NCI-H1092 (cell line): Measurements from ENCODE around the gene USP25.

Experiments used
- DNase-seq: peaks from one replicate; lab custom pipeline; 2025; lab: John Stamatoyannopoulos, UW

Gene USP25

DNA sequence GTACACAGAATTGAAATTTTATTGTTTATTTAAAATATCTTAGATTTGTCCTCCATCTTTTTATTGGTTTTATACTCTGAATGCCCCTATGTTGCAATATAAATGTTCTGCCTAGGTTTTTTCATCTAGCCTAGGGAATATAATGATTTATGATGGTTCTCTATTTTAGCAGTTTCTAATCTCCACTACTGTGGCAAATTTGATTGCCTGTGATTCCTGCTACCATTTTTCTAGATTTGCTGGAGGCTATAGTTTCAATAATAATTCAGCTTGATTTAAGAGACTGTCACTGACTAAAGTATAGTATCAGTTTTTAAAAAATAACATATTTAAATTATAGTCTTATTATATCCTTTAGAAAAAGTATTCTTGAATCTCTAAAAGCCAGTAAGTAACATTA is 90.5 kb downstream of the USP25 start:
- no peak for DNase-seq

DNA sequence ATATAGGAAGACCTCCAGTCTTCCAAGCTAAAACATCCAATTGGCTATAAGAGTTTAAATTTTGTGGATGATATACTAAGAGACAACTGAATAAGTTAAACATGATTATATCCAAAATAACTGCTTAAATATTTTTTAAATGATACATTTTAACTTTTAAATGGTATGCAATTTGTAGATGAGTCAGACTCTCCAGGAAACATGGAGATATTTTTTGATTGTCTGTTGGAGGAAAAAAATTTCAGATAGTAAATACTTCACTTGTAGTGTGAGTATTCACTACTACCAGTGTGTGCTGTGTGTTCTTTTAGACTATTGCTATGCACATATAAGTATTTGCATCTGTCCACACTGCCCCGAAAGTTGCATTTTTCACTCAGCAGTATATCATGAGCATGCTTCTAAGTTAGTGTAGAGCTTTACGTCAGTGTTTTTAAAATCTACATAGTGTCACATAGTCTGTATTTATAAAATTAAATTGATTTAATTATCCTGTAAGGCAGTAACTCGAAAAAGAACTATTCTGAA is 91.1 kb downstream of the USP25 start:
- DNase-seq = no peak

DNA sequence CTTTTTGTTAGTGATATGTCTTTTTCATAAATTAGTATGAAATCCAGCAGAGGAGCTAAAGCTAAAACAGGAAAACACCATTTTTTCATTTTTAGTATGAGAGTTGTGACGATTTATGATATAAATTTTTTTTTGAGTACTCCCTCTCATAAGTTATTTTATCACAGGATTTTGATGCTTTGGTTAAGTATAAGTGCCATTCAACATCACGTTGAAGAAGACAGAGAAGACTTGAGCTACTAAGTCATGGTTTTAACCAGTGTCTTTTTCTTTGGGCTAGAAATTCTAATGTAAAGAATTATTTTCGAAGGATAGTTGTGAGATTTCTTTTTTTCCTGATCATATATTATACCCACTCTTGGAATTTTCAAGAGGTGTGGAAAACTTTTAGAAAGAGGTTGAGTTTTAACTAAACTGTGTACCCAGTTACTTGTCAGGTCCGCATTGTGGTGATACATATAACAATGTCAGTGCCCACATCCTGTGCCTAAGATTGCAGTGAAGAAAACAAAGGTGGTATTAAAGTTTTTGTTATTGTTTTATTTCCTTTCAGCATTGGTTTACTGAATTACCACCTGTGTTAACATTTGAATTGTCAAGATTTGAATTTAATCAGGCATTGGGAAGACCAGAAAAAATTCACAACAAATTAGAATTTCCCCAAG is 93.8 kb downstream of the USP25 start:
- no peak for DNase-seq

DNA sequence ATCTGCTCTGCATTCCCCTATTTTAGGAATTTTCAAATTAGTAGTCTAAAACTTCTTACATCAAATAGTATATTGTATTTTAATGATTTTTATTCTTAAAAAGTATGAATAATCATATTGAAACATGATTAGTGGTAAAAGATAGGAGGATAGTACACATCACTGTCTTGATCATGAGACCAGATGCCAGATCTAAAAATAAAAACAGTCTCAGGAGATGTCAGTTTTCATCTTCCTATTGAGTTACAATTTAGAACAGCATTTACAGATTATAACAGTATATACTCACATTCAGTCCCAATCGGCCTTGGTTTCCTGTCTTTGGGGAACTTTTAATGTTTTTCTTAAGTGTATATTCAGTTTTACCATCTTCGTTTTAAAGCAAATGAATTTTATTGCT is 95.9 kb downstream of the USP25 start:
- no peak for DNase-seq

DNA sequence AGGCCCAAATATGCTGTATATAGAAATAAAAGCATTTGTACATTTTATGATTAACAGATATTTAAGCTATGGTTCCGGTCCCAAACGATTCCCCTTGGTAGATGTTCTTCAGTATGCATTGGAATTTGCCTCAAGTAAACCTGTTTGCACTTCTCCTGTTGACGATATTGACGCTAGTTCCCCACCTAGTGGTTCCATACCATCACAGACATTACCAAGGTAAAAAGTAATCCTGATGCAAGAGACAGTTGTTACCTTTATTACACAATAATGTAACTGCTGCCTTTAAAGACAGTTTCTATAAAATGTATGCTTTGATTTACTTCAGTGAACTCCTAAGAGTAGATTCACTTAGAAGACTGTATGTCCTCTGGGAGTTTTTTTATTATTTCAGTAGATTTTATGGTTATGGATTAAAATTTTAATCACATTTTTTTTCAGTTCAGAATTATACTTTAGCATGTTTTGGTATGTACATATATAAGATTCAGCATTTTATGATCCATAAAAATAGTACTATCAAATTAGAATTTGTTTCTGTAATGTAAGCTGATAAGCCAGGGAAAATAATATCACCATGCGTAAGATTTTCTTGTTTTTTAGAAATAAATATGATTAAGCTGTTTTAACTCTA is 96.5 kb downstream of the USP25 start:
- DNase-seq = no peak

DNA sequence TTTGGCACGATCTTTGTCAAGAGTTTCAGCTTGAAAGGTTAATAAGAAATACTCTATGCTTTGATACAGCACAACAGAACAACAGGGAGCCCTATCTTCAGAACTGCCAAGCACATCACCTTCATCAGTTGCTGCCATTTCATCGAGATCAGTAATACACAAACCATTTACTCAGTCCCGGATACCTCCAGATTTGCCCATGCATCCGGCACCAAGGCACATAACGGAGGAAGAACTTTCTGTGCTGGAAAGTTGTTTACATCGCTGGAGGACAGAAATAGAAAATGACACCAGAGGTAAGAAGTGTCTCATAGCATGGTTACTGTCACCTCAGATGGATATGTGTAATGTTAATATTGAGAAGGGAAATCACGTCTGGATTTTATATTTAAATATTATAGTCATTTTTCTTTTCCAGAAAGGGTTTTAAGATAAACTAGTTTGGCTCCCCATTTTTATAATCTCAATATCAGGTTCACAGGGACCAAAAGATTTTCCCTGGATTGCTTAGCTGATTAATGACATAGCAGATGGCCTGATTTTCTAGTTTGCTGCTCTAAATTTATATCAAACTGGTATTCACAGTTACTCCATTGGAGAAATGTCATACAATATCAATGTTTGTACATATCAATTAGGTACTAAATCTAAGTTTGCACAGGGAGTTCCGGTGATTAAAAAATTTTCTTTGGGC is 97.3 kb downstream of the USP25 start:
- no peak for DNase-seq

DNA sequence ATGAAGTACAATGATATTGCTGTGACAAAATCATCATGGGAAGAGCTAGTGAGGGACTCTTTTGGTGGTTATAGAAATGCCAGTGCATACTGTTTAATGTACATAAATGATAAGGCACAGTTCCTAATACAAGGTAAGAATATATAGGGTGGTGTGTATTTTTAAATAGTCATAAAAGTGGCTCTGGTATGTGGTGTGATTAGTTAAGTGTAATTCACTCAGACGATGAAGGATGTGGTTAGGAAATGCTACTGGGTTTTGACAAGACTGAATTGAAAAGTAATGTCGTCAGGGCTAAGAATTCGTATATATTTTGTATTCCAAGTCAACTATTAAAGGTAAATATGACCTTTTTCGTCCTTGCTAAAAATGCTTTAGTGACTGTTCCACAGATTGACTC is 101.7 kb downstream of the USP25 start:
- no peak for DNase-seq

DNA sequence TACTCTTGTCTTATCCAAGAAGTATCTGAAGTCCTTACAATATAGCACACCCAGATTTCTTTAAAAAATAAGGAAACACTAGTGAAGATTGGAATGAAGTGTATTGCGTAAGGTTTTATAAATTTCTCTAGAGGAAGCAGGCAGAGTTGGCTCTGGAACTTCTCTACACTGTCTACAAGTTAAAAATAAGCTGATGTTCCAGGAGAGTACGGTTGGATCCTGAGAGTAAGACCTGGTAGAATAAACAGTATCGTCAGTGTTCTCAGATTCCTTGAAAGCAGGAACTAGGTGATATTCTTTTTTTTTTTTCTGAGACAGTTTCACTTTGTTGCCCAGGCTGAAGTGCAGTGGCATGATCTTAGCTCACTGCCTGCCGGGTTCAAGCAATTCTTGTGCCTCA is 107.9 kb downstream of the USP25 start:
- no peak for DNase-seq

DNA sequence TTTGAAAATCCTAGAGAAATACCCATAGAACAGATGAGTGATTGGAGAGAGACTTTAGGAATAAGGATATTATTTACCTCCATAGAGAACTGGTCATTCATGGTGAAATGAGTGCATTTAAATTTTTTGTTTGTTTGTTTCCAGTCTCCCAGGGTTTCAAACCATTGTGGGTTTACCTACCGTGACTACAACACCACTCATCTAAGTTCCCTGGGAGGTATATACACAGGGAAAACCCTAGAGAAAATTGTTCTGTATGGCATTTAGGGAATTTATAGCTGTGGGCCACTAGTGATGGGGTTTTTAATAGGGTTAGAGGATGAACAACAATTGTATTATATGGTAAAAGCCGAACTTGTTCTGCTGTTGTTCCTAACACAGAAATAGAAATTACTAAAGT is 109.2 kb downstream of the USP25 start:
- no peak for DNase-seq

DNA sequence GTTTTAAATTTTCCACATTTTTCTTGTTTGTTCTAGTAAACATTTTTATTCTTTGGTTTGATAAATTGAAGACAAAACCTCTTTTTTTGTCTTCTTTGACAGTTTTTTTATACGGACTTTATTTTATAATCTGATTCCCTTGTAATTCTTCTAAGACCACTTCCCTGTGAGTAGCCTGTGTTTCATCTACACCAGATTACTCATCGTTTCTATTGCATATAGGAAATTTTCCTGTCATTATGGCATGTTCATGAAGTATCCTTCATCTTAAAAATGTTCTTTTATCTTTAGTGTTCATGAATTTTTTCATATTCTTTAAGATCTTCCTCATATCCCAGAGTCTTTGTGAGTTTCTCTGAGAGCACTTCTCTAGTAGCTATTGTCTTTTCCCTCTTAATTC is 109.8 kb downstream of the USP25 start:
- no peak for DNase-seq

DNA sequence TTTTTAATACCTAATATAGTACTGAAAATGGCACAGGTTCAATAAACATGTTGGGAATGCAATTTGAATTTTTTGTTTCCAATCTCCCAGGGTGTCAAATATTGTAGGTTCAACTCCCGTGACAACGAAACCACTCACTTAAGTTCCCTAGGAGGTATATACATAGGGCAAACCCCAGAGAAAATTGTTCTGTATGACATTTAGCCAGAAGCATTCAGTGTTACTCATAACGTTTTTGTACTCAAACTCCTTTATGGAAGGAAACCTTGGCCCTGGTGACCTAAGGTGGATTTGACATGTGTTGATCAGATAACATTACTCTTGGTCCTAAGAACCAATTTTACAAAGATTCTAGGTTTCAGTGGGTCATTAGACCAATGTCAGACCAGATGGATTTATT is 110.6 kb downstream of the USP25 start:
- DNase-seq = no peak

DNA sequence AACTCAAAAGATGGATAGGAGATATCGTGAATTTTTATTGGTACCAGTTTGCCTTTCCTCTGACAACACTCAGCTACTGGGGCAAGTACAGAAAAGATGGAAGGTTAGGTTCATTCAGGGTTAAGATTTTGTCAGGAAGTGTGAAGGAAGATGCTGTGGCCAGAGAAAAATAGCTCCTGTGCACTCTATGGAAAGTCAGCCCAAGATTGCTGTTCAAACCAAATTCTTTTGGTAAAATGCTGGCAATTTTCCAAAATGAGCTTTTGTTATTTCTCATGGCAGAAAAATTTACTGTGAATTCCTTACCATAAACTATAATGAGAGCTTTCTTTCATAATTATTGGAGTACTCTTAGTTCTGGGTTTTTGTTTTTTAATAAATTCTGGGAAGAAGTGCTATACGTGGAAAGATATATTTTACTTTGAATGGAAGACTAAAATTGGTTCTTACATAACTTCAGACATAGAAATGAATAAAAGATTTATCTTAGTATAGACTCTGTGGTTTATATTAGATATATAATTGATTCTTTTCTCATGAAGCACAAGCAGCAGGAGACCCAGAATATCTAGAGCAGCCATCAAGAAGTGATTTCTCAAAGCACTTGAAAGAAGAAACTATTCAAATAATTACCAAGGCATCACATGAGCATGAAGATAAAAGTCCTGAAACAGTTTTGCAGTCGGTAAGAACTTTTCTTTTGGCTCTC is 112.2 kb downstream of the USP25 start:
- DNase-seq = no peak

DNA sequence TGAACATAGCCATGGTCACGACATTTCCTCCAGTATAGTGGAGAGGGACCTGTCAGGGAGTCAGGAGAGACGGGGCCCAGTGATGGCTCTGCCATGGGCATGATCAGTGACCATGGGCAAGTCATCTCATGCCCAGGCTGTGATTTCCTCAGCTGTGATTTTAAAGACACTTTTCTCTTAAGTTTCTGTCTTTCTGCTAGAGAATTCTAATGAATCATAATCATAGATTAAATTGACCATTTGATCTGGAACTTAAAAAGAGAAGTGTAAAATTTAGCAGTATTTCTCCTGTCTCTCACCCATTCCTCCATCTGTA is 112.7 kb downstream of the USP25 start:
- DNase-seq = no peak

DNA sequence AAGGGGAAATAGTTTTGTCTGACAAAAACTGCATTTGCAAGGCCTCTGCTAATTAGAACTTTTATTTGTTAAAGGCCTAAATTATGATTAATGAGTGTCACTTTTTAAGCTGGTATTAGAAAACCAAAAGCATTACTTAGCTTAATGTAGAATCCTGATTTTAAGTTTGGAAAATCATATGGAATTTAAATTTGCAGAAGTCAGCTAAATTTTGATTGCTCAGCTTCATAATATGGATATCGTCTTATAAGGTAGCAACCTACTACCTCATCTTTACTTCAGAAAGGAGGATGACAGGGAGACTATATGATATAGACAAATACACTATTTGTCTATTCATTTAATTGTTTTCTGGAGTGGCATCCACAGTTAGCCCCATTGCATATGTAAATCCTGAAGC is 114.0 kb downstream of the USP25 start:
- DNase-seq = no peak

DNA sequence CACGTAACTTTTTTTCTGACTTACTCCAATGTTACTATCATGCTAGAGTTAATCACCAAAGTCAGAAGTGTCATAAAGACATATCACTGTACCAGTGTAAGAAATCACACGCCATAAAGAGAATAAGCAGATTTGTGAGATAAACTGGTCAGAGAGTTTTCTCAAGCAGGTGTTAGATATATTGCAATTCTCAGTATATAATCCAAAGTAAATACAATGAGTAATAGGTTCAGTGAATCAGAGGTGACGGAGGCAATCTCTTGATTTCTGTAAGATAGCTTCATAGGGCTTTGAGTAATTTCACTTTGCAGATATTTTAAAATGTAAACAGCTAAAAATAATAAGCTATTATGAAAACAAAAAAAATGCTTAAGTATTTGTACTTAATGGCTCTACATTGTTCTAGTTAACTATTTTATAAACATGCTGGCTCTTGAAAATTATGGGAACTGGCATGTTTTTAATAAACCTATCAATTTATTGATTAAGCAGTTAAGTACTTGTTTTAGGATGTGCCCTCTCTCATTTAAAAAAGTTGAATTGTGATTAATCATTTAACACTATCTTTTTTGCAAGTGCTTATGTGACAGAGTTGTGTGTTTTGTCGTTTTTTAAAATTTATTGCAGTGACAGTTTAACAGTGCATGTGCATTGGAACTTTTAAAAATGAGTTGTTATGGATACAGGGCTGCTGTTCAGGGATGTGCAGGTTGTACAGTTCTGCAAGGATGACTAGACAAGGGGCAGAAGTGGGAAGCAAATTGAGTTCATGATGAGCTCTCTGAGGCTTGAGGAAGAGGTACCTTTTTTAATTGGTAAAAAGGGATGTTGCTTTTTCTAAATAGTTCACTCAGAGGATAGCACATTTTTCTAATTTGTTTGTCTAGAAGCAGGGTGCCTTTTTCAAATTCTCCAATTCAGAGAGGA is 119.1 kb downstream of the USP25 start:
- no peak for DNase-seq

DNA sequence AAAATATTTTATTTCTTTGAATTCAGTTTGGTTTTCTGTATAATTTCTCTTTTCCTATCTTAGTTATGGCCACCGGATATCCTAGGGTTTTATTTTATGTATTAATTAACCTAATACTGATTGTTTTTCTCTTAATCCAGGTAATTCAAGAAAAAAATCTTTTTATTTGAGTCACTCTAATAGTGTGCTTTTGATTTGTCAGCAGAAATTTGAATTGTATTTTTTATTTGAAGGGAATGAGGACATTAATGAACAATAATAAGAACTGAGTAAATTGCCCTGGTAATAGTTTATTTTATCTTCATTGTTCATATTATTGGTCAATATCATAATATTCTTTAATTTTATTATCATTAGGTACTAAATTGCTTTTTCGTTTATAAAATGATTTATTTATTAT is 120.1 kb downstream of the USP25 start:
- no peak for DNase-seq

DNA sequence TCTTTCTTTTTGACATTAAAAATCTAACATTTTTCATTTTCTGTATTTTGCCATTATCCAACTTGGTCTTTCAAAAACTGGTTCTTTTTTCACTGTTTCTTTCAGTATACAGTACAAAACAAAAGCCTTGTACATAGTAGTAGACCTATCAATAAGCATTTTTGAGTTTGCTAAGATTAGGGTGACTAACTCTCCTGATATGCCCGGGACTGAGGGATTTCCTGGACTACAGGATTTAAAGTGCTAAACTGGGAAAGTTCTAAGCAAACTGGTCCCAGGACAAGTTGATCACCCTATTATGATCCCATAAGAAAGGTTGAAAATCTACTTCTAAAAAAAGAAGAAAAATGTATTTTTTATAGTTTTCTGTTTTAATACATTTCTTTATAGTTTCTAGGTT is 120.9 kb downstream of the USP25 start:
- DNase-seq = no peak

DNA sequence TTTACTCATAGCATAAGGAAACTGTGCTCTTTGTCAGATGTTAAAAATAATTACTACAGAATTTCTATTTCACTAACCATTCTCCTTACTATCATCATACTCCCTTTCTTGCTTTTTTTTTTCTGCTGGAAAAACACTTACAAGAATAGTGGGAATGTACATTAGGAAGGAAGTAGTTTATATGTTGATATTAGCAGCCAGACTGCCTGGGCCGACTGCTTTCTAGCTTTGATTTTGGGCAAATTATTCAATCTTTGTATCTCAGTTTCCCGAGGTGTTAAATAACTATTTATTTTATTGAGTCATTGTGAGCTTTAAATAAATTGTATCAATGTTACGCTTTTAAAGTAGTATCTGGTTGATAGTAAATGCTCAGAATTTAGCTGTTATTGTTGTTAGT is 122.4 kb downstream of the USP25 start:
- DNase-seq = no peak

DNA sequence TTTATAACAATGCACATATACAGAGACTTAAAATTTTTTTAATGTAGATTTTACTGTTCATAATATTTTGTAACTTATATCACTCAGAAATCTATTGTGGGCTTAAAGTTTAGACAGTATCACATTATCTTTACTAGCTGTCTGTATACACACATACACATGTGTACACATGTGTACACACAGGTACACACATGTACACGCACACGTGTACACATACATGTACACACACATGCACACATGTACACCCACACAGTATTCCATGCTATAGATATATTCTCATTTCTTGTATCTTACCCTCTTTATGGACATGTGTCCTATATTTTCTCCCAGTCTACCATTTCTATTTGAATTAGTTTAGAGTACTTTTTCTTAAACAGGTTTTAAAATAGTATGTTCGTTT is 123.3 kb downstream of the USP25 start:
- DNase-seq = no peak

DNA sequence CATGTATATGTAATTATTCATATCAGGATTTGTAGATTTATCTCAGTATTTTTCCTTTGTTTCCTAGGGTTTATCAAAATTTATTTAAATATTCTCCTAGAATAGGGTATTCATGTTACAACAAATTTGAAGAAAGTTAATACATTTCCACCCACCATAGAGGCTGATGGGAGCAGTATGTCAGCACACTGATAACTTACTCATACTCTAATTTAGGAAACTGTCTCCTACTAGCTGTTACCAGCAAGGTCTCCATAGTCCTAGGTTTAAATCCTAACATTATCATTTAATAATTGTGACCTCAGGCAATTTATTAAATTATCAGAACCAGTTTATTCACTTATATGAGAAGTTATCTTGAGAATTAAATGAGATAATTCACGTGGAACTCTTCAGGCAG is 127.0 kb downstream of the USP25 start:
- DNase-seq = no peak

DNA sequence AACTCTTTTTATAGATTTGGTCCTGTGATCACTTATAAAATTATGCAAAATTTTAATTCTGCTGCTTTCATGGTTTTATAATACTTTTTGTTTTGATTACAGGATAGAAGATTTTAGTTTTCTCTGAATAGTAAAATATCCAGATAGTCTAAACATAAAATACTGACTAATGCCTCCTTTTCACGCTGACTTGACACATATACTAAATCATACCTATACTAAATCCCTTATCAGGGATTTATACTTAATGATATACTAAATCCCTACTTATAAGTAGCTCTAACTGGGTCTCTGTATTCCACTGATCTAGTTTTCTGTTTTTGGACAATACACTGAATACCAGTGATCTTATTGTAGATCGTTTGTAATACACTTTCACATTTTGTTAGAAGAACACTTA is 128.0 kb downstream of the USP25 start:
- DNase-seq = no peak

DNA sequence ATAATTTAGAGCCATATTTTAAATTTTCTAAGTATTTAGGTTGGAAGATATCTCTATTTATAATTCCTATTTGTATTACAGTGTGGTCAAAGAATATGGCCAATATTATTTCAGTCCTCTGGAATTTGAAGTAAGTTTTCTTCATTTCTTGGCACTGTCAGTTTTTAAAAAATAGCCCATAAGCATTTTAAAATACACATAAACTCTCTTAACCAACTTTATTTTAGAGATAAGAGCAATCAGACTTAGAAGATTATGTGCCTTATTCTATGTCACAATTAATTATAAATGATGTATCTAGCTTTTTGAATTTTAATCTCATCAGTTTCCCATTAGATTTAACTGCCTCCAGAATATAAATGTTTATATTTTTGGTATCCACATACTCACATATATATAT is 130.8 kb downstream of the USP25 start:
- no peak for DNase-seq
